Duodenal mucosa (tissue), 2 donors: ENCODE data around the gene ERBB4.

Experiments used
- H3K27ac ChIP-seq: one replicate; pipeline ENCODE4 v1.7.0; 2013; ENCODE audit warnings: low read depth, low read length
- H3K27me3 ChIP-seq, 2 donors: one replicate each; pipeline ENCODE4 v1.7.0; 2013; ENCODE audit warnings: low read length in 2 of 2, control low read depth in 1 of 2; ENCODE audit not compliant: insufficient read depth in 2 of 2, control insufficient read depth in 1 of 2
- H3K36me3 ChIP-seq, 2 donors: one replicate each; pipeline ENCODE4 v1.7.0; 2013; ENCODE audit warnings: low read length in 2 of 2, control low read depth in 1 of 2; ENCODE audit not compliant: insufficient read depth in 2 of 2, control insufficient read depth in 1 of 2
- H3K4me1 ChIP-seq, 2 donors: one replicate each; pipeline ENCODE4 v1.7.0; 2013; ENCODE audit warnings: low read length in 2 of 2, control low read depth in 1 of 2; ENCODE audit not compliant: insufficient read depth in 2 of 2, control insufficient read depth in 1 of 2
- H3K4me3 ChIP-seq, 2 donors: one replicate each; pipeline ENCODE4 v1.7.0; 2013; ENCODE audit warnings: low read length in 2 of 2, low read depth in 1 of 2
- H3K9ac ChIP-seq, 2 donors: one replicate each; pipeline ENCODE4 v1.7.0; 2013; ENCODE audit warnings: low read length in 2 of 2, low read depth in 1 of 2
- H3K9me3 ChIP-seq, 2 donors: one replicate each; pipeline ENCODE4 v1.7.0; 2013; ENCODE audit warnings: low read length in 2 of 2, control low read depth in 1 of 2; ENCODE audit not compliant: control insufficient read depth in 1 of 2

Gene ERBB4

GRCh38 chr2:212409560-212409959 lies 129.0 kb downstream of the ERBB4 start:
- Histone ChIP-seq H3K27ac (no peak overlapping the region), H3K4me3 (no peak overlapping the region), H3K36me3 (no peaks in the 10 kb centered on the region), H3K9me3 (no peaks in the 10 kb centered on the region), H3K4me1 (no peaks in the 10 kb centered on the region), H3K27me3 (no peaks in the 10 kb centered on the region), H3K9ac (no peak overlapping the region)

DNA sequence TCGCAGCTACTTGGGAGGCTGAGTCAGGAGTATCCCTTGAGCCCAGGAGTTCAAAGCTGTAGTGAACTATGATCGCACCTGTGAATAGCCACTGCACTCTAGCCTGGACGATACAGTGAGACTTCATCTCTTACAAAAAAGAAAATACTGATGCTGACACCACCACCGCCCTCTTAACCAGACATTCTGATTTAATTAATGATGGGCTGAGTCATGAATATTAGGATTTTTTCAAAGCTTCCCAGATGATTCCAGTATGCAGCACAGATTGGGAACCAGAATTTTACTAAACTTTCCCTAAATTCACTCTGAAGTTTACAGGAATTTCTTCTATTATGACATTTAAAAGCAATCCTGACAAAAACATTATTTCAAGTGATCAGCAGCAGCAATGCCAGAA lies 130.1 kb downstream of the ERBB4 start:
- no peak overlapping the region for H3K9ac ChIP-seq
- no peaks in the 10 kb centered on the region for H3K4me1 ChIP-seq
- no peak overlapping the region for H3K4me3 ChIP-seq
- no peaks in the 10 kb centered on the region for H3K9me3 ChIP-seq
- H3K27me3 ChIP-seq: no peaks in the 10 kb centered on the region
- H3K27ac ChIP-seq: no peak overlapping the region
- no peaks in the 10 kb centered on the region for H3K36me3 ChIP-seq

DNA sequence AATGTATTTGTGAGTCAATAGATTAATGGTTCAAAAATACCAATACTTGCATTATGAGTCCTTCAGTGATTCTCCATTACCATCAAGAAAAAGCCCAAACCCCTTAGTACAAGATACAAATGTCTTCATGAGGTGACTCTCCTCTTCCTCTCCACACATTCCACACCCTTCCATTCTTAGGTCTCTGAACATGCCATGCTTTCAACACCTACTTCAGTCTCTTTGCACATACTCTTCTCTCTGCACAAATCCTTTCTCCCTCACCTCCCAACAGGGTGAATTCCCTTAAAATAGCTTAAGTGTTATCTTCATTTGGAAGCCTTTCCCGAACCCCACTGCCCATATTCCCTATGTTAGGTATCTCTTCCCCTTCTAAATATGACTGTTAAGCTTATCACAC lies 131.9 kb downstream of the ERBB4 start:
- no peaks in the 10 kb centered on the region for H3K9me3 ChIP-seq
- H3K36me3 ChIP-seq: no peaks in the 10 kb centered on the region
- H3K27me3 ChIP-seq: no peaks in the 10 kb centered on the region
- no peak overlapping the region for H3K9ac ChIP-seq
- H3K4me3 ChIP-seq: no peak overlapping the region
- no peaks in the 10 kb centered on the region for H3K4me1 ChIP-seq
- no peak overlapping the region for H3K27ac ChIP-seq

DNA sequence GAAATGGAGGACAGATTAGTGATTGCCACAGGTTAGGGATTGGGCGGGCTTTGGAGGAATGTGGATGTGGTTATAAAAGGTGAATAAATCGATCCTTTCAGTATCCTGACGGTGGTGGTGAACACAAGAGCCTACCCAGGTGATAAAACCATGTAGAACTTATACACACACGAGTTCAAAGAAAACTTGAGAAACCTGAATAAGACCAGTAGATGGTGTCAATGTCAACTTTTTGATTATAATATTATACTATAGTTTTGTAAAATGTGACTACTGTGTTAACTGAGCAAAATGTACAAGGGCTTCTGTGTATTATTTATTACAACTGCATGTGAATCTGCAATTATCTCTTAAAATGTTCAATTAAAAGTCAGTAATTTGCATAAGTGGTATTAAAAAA lies 136.3 kb downstream of the ERBB4 start:
- Histone ChIP-seq H3K27me3 (no peaks in the 10 kb centered on the region), H3K4me3 (no peak overlapping the region), H3K27ac (no peak overlapping the region), H3K36me3 (no peaks in the 10 kb centered on the region), H3K9me3 (no peaks in the 10 kb centered on the region), H3K9ac (no peak overlapping the region), H3K4me1 (no peaks in the 10 kb centered on the region)

GRCh38 chr2:212398316-212398715 lies 140.3 kb downstream of the ERBB4 start:
- H3K4me3 ChIP-seq: no peak overlapping the region
- H3K36me3 ChIP-seq: no peaks in the 10 kb centered on the region
- H3K27ac ChIP-seq: no peak overlapping the region
- no peaks in the 10 kb centered on the region for H3K4me1 ChIP-seq
- no peaks in the 10 kb centered on the region for H3K9me3 ChIP-seq
- H3K27me3 ChIP-seq: no peaks in the 10 kb centered on the region
- no peak overlapping the region for H3K9ac ChIP-seq

- no peaks in the 10 kb centered on the region for H3K36me3 ChIP-seq
- no peak overlapping the region for H3K4me3 ChIP-seq
- H3K27me3 ChIP-seq: no peaks in the 10 kb centered on the region
- H3K4me1 ChIP-seq: no peaks in the 10 kb centered on the region
- no peak overlapping the region for H3K27ac ChIP-seq
- H3K9me3 ChIP-seq: no peaks in the 10 kb centered on the region
- H3K9ac ChIP-seq: no peak overlapping the region
Measured at GRCh38 chr2:212392544-212392943, 146.1 kb downstream of the ERBB4 start.

DNA sequence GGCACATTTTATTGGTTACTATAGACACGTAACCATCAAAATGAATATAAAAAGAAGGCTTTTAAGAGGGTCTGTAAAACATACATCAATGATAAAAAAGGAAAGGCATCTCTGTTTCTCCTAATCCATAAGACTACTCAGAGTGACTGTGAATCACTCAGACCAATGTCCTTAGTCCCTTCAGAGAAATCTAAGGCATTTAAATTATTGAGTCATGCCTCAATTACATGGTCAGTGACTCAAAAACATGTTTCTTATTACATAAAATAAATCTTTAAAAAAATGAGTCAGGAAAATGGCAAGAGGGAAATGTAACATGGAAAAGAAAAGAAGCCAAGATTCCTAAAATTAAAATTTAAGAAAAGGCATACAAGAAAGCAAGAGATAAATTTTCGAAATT lies 146.6 kb downstream of the ERBB4 start:
- H3K27me3 ChIP-seq: no peaks in the 10 kb centered on the region
- H3K9me3 ChIP-seq: no peaks in the 10 kb centered on the region
- no peak overlapping the region for H3K9ac ChIP-seq
- no peak overlapping the region for H3K4me3 ChIP-seq
- no peaks in the 10 kb centered on the region for H3K36me3 ChIP-seq
- no peaks in the 10 kb centered on the region for H3K4me1 ChIP-seq
- no peak overlapping the region for H3K27ac ChIP-seq

GRCh38 chr2:212387146-212387545 lies 151.5 kb downstream of the ERBB4 start:
- no peaks in the 10 kb centered on the region for H3K36me3 ChIP-seq
- no peak overlapping the region for H3K27ac ChIP-seq
- no peak overlapping the region for H3K4me3 ChIP-seq
- H3K4me1 ChIP-seq: no peaks in the 10 kb centered on the region
- H3K9ac ChIP-seq: no peak overlapping the region
- H3K9me3 ChIP-seq: no peaks in the 10 kb centered on the region
- H3K27me3 ChIP-seq: no peaks in the 10 kb centered on the region

DNA sequence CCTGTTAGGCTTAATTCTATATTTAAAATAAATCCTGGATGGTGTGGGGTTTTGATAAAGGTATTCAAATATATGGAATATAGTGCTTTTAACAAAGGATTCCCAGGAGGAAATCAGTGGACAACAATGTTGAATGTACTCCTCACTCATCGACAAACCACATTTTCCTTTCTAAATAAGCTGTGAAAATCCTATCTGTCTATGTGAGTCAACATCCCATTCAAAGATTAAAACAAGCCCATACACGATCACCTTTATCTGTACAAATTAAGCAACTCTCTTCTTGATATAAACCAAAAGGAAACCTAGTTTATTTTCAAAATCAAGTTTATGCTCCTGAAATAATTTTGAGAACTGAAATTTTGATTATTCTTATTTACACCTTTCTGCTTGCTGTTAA lies 153.4 kb downstream of the ERBB4 start:
- Histone ChIP-seq H3K9ac (no peak overlapping the region), H3K4me3 (no peak overlapping the region), H3K36me3 (no peaks in the 10 kb centered on the region), H3K27ac (no peak overlapping the region), H3K9me3 (no peaks in the 10 kb centered on the region), H3K27me3 (no peaks in the 10 kb centered on the region), H3K4me1 (no peaks in the 10 kb centered on the region)

- Histone ChIP-seq H3K4me3 (no peak overlapping the region), H3K36me3 (no peaks in the 10 kb centered on the region), H3K27ac (no peak overlapping the region), H3K9ac (no peak overlapping the region), H3K4me1 (no peaks in the 10 kb centered on the region), H3K27me3 (no peaks in the 10 kb centered on the region), H3K9me3 (no peaks in the 10 kb centered on the region)
Measured at GRCh38 chr2:212384027-212384426, 154.6 kb downstream of the ERBB4 start.

DNA sequence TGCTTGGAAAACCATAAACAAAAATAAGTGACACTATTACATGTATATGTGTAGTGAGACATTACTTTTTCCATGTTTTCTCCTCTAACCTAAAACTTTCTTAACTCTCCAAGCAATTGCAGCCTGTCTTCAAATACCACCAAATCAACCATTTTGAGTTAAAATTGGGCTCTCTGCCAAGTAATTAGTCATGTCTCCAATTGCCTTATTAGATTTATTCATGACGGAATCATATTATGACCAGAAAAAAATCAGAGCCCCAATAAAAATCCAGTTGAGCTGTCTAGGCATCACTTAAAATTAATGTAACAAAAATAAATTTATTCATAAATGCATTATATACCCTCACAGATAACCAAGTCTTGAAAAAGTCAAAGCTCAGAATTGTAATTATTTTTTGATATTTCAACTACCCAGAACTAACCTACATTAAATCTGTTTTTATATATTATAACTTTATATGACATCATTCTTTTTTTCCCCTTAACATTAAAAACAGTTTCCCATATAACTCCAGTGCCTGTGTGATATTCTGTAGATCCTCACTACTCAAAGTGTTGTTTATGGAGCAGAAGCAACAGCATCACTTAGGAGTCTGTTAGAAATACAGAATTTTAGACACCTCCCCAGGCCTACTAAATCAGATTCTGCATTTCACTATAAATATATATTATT lies 157.0 kb downstream of the ERBB4 start:
- Histone ChIP-seq H3K4me3 (no peak overlapping the region), H3K9me3 (no peaks in the 10 kb centered on the region), H3K4me1 (no peaks in the 10 kb centered on the region), H3K36me3 (no peaks in the 10 kb centered on the region), H3K9ac (no peak overlapping the region), H3K27ac (no peak overlapping the region), H3K27me3 (no peaks in the 10 kb centered on the region)
